Tibial artery (tissue), 4 donors: Measurements from ENCODE around the gene FAM184B.

Source experiments
- DNase-seq, 2 donors: peaks; one replicate each; pipeline ENCODE4 v3.0.0-alpha.2; 2019
- H3K27ac ChIP-seq, 2 donors: fragments of 200-600 bp; sonication (generic) in 1 of 2; 1 replicate in 1 of 2; 2 replicates in 1 of 2; pipeline ENCODE4 v1.5.1; 2018 to 2019; ENCODE audit warnings: mild to moderate bottlenecking in 1 of 2
- H3K27me3 ChIP-seq, 2 donors: fragments of 200-600 bp; sonication (generic) in 1 of 2; one replicate each; pipeline versions ENCODE4 v1.5.1 to v1.6.0; 2016 to 2019
- H3K36me3 ChIP-seq, 3 donors: fragments of 200-600 bp; sonication (generic) in 2 of 3; one replicate each; pipeline ENCODE4 v1.5.1; 2016 to 2019; ENCODE audit warnings: mild to moderate bottlenecking in 2 of 3
- H3K4me1 ChIP-seq, 4 donors: fragments of 200-600 bp; sonication (generic) in 2 of 4; 1 replicate in 3 of 4; 2 replicates in 1 of 4; pipeline ENCODE4 v1.5.1; 2016 to 2019
- H3K4me3 ChIP-seq, 2 donors: fragments of 200-600 bp; sonication (generic) in 1 of 2; 1 replicate in 1 of 2; 2 replicates in 1 of 2; pipeline ENCODE4 v1.5.1; 2018 to 2019; ENCODE audit warnings: mild to moderate bottlenecking in 2 of 2
- H3K9me3 ChIP-seq, 3 donors: fragments of 200-600 bp; sonication (generic) in 1 of 3; one replicate each; pipeline ENCODE4 v1.5.1; 2016 to 2019
- intact Hi-C: fragments of 100-400 bp; cut with DNase I; formaldehyde crosslinking; loops from one replicate; pipeline ENCODE4 v1.15.0; 2023; ENCODE audit warnings: low total_unique reads
- TF ChIP-seq, protein P1 (sequence below), 2 experiments: fragments of 200-600 bp in 1 of 2; fragments of 450-650 bp in 1 of 2; IDR thresholded peaks; one replicate each; pipeline ENCODE4 v1.5.1; 2017 to 2019; ENCODE audit warnings: antibody characterized with exemption in 2 of 2, mild to moderate bottlenecking in 1 of 2, moderate library complexity in 1 of 2

FAM184B gene

DNA sequence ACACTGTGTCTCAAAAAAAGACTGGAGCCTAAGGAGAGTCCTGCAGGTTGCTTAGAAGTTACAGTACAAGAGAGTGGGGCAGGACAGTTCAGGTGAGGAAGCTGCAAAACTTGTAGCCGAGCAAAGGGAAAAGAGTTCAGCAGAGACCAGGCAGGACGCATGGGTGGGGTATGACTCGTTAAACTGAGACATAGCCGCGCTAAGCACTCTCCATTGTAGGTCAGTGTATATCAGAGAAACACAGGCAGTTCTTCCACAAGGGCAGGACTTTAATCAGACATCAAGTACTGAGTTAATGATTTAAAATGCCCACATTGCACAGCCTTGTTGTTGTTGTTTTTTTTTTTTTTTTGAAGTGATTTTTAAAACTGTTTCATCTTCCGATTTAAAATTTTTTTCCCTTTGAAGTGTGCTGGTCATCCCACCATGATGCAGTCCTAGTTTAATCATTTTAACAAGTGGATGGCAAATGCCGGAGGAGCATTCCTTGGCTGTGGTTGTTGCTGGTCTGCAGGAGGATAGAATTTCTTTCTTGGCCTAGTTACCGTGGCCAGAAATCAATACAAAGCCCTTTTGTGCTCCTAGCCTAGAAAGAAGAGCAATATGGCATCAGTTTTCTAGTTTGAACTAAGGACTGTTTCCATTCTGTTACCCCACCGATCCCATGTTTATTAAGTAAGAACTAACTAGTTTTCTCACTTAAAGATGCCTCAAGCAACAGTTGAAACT is 194.2 kb downstream of the FAM184B start:
- no peaks in the 10 kb centered on the region for H3K9me3 ChIP-seq
- DNase-seq, result no peak
- H3K4me1 ChIP-seq, result no peaks in the 10 kb centered on the region
- peaks cover 76 to 96% (median 85%) of the 10 kb centered on the region in 3 donors for H3K36me3 ChIP-seq
- H3K27me3 ChIP-seq, result no peaks in the 10 kb centered on the region
- H3K4me3 ChIP-seq, result no peak overlapping the region
- no peak overlapping the region for H3K27ac ChIP-seq
- TF ChIP-seq, protein P1, sequence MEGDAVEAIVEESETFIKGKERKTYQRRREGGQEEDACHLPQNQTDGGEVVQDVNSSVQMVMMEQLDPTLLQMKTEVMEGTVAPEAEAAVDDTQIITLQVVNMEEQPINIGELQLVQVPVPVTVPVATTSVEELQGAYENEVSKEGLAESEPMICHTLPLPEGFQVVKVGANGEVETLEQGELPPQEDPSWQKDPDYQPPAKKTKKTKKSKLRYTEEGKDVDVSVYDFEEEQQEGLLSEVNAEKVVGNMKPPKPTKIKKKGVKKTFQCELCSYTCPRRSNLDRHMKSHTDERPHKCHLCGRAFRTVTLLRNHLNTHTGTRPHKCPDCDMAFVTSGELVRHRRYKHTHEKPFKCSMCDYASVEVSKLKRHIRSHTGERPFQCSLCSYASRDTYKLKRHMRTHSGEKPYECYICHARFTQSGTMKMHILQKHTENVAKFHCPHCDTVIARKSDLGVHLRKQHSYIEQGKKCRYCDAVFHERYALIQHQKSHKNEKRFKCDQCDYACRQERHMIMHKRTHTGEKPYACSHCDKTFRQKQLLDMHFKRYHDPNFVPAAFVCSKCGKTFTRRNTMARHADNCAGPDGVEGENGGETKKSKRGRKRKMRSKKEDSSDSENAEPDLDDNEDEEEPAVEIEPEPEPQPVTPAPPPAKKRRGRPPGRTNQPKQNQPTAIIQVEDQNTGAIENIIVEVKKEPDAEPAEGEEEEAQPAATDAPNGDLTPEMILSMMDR (IDR thresholded peaks at IDR 0.05), result no peak
- intact Hi-C loops, result no loop called here

DNA sequence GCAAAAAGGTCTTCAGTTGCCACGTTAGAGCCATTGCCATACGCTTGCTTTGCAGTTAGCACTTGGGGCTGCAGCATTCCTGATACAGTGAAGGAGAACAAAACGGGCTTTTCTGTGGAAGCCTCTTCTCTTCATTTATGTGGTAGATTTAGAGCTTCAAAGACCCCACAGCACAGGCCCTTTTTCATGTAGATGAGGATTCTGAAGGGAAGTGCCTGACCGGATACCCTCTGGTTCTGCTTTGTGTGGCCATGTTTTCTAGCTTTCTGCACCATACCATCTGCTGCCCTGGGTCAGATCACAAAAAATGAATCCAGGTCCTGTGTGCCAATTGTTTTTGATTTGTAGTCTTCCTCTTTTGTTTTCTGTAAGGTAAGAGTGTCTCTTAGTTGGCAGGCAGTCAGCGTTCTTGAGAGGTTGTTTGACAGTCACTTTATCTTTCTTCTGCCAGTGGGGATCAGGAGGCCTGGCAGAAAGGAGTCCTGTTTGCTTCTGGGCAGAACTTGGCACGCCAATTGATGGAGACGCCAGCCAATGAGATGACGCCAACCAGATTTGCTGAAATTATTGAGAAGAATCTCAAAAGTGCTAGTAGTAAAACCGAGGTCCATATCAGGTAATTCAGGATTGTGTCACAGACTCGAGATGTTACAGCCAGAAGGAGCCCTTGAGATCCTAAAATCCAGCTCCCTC is 196.8 kb downstream of the FAM184B start:
- Histone ChIP-seq H3K27me3 (no peaks in the 10 kb centered on the region), H3K36me3 (peaks cover 72 to 87% (median 75%) of the 10 kb centered on the region in 3 donors), H3K4me3 (no peak overlapping the region), H3K4me1 (peaks cover 0 to 7% (median 0%) of the 10 kb centered on the region in 4 donors), H3K27ac (no peak overlapping the region), H3K9me3 (no peaks in the 10 kb centered on the region)
- TF ChIP-seq, protein P1 (IDR thresholded peaks at IDR 0.05), result no peak
- DNase-seq, result no peak
- intact Hi-C loops, result no loop called here

DNA sequence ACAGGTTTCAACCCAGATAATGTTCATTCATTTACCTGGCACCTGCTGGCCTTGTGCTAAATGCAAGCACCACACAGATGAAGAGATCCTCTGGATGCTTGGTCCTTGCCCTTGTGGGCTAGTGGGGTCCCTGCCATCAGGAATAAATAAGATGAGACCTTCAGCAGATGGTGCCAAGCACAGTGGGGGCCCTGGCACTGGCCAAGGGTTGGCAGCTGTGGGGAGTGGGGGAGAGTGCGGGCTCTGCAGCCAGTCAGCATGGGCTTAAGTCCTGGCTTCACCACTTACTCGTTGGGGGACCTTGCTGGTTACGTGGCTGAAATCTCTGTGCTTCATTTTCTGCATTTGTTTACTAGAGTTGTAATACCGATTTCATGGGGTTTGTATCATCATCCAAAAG is 197.5 kb downstream of the FAM184B start:
- H3K9me3 ChIP-seq, result no peaks in the 10 kb centered on the region
- intact Hi-C loops, result no loop called here
- peaks cover 0 to 7% (median under 1%) of the 10 kb centered on the region in 4 donors for H3K4me1 ChIP-seq
- TF ChIP-seq, protein P1 (IDR thresholded peaks at IDR 0.05), result no peak
- H3K27me3 ChIP-seq, result no peaks in the 10 kb centered on the region
- peaks cover 64 to 80% (median 67%) of the 10 kb centered on the region in 3 donors for H3K36me3 ChIP-seq
- H3K27ac ChIP-seq, result no peak overlapping the region
- no peak for DNase-seq
- H3K4me3 ChIP-seq, result no peak overlapping the region

DNA sequence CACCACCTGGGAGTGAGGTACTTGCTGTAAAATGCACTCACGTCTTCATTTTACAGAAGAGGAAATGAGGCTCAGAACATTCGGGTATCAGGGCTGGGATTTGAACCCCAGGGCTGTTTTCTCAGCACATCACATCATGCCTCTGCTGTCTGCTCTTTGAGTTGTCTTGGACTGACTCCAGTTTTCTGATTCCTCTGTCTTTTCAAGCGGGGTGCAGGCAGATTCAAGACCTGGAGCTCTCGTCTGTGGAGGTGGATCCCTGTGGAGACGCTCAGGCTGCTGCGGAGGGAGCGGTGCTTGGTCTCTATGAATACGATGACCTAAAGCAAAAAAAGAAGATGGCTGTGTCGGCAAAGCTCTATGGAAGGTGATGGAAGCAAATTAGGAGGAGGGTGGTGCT is 198.1 kb downstream of the FAM184B start:
- intact Hi-C loops, result no loop called here
- H3K27ac ChIP-seq, result no peak overlapping the region
- no peak overlapping the region for H3K4me3 ChIP-seq
- no peak for DNase-seq
- H3K4me1 ChIP-seq, result peaks cover 0 to 13% (median 6%) of the 10 kb centered on the region in 4 donors
- no peaks in the 10 kb centered on the region for H3K27me3 ChIP-seq
- no peaks in the 10 kb centered on the region for H3K9me3 ChIP-seq
- TF ChIP-seq, protein P1 (IDR thresholded peaks at IDR 0.05), result no peak
- peaks cover 58 to 73% (median 62%) of the 10 kb centered on the region in 3 donors for H3K36me3 ChIP-seq

DNA sequence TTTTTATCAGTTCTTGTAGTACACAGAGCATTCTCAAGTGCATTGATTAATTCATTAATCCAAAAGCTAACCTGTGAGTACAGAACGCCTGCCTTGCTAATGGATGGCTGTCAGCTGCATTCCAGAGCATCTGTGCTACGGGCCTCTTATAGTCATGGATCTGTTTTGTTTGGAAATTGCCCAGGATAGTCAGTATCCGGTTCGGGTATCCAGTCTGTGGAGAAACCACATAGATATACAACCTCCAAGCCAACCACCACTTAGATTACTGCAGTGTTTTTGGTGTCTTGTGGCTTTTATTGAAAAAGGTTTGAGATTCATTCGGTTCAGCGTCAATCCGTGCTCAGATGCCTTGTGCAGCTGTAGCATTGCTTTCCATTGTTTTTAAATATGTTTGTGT is 200.5 kb downstream of the FAM184B start:
- no peaks in the 10 kb centered on the region for H3K27me3 ChIP-seq
- no peaks in the 10 kb centered on the region for H3K9me3 ChIP-seq
- peaks cover 0 to 24% (median 13%) of the 10 kb centered on the region in 4 donors for H3K4me1 ChIP-seq
- peaks cover 41 to 51% (median 44%) of the 10 kb centered on the region in 3 donors for H3K36me3 ChIP-seq
- intact Hi-C loops, result no loop called here
- H3K27ac ChIP-seq, result no peak overlapping the region
- no peak overlapping the region for H3K4me3 ChIP-seq
- no peak for DNase-seq
- TF ChIP-seq, protein P1 (IDR thresholded peaks at IDR 0.05), result no peak
